ENCODE measurements around the gene L3MBTL4. TPM values are rescaled to one million over a fixed set of nuclear protein-coding genes. Genes with fewer than 3 reads are reported as not detected.

Gene L3MBTL4
- total RNA-seq, 4 donors from 2014 or later: 3.6 to 9.0 (median 5.0) TPM

DNA sequence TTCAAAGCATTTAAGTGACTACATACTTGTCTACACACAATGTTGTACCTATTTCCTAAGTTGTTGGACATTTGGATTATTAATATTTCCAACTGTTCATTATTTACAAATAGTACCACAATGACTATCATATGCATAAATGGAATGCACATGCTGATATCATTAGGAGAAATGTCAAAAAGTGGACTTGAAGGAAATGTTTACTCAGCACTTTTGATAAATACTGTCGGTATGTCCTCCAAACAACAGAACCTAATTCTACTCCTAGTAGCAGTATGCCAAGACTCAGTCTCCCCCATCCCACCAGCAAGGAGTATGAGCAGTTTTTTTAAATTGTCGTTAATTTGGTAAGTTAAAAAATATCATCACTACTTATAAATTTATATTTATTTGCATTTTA lies 116.8 kb downstream of the L3MBTL4 start:
- 80 to 85% methylated on average over 2 of the region's 2 CpGs for WGBS, 2 donors
- Histone ChIP-seq H3K36me3 (peaks cover 0 to 5% (median 0%) of the 10 kb centered on the region in 3 donors), H3K27ac (no peak overlapping the region), H3K4me3 (no peak overlapping the region), H3K9me3 (no peaks in the 10 kb centered on the region), H3K27me3 (no peaks in the 10 kb centered on the region), H3K4me1 (no peaks in the 10 kb centered on the region)
- no peak for TF ChIP-seq POLR2A (IDR thresholded peaks at IDR 0.05)
- TF ChIP-seq, protein P1, sequence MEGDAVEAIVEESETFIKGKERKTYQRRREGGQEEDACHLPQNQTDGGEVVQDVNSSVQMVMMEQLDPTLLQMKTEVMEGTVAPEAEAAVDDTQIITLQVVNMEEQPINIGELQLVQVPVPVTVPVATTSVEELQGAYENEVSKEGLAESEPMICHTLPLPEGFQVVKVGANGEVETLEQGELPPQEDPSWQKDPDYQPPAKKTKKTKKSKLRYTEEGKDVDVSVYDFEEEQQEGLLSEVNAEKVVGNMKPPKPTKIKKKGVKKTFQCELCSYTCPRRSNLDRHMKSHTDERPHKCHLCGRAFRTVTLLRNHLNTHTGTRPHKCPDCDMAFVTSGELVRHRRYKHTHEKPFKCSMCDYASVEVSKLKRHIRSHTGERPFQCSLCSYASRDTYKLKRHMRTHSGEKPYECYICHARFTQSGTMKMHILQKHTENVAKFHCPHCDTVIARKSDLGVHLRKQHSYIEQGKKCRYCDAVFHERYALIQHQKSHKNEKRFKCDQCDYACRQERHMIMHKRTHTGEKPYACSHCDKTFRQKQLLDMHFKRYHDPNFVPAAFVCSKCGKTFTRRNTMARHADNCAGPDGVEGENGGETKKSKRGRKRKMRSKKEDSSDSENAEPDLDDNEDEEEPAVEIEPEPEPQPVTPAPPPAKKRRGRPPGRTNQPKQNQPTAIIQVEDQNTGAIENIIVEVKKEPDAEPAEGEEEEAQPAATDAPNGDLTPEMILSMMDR (IDR thresholded peaks at IDR 0.05): no peak
- no peak for DNase-seq
- intact Hi-C loops (cut with DNase I): no loop called here

DNA sequence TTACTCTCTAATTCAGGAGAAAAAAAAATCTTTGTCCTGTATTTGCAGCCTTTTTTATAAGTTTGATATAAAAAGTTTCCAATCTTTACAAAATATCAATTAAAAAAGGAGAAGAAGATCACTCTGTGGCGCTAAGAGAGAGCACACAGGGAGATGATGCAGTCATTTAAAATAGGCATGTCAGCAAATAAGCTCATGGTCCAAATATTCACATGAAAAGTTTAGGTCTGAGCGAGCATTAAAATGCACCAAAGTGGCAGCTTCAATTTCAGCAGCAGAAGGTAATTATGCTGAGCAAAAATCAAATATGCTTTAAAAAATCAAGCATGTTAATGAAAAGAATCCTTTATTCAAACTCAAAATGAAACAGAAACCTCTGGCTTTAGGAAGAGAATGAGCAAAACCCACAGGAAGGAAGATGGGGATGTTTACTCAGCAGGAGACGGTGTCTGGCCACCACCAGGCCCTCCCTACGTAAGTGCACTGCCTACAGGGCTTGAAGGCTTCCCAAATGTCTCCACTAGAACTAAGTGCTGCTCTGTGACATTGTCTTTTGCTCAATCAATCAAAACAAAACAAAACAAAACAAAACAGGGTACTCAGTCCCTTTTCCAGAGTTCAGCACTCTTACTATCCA lies 120.4 kb downstream of the L3MBTL4 start:
- H3K9me3 ChIP-seq: no peaks in the 10 kb centered on the region
- H3K4me3 ChIP-seq: no peak overlapping the region
- intact Hi-C loops (cut with DNase I): no loop called here
- H3K4me1 ChIP-seq: no peaks in the 10 kb centered on the region
- H3K27me3 ChIP-seq: no peaks in the 10 kb centered on the region
- DNase-seq: no peak
- H3K27ac ChIP-seq: no peak overlapping the region
- H3K36me3 ChIP-seq: peaks cover 0 to 5% (median 0%) of the 10 kb centered on the region in 3 donors
- no peak for TF ChIP-seq POLR2A (IDR thresholded peaks at IDR 0.05)
- TF ChIP-seq, protein P1 (IDR thresholded peaks at IDR 0.05): no peak
- WGBS, 2 donors: 54 to 60% methylated on average over 4 of the region's 4 CpGs

DNA sequence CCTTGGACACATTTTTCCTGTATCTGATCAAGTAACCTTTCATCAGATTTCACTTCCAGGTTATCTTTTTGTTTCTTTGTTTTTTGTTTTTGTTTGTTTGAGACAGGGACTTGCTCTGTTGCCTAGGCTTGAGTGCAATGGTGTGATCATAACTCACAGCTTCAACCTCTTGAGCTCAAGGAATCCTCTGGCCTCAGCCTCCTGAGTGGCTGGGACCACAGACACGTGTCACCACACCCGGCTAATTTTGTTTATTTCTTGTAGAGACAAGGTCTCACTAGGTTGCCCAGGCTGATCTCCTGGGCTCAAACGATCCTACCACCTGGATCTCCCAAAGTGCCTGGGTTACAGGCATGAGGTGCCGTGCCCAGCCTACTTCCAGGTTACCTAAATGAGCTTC lies 124.9 kb downstream of the L3MBTL4 start:
- H3K4me1 ChIP-seq: no peaks in the 10 kb centered on the region
- WGBS, 2 donors: 64% methylated on average over 4 of the region's 4 CpGs
- TF ChIP-seq, protein P1 (IDR thresholded peaks at IDR 0.05): no peak
- TF ChIP-seq POLR2A (IDR thresholded peaks at IDR 0.05): no peak
- no peak for DNase-seq
- peaks cover 0 to 2% (median 0%) of the 10 kb centered on the region in 3 donors for H3K36me3 ChIP-seq
- H3K27ac ChIP-seq: no peak overlapping the region
- no peaks in the 10 kb centered on the region for H3K9me3 ChIP-seq
- intact Hi-C loops (cut with DNase I): no loop called here
- H3K4me3 ChIP-seq: no peak overlapping the region
- no peaks in the 10 kb centered on the region for H3K27me3 ChIP-seq

- Histone ChIP-seq H3K27ac (no peak overlapping the region), H3K36me3 (peaks cover 0 to 11% (median 0%) of the 10 kb centered on the region in 3 donors), H3K9me3 (no peaks in the 10 kb centered on the region), H3K27me3 (no peaks in the 10 kb centered on the region), H3K4me1 (no peaks in the 10 kb centered on the region), H3K4me3 (no peak overlapping the region)
- DNase-seq: no peak
- 75 to 84% methylated on average over 4 of the region's 4 CpGs for WGBS, 2 donors
- intact Hi-C loops (cut with DNase I): no loop called here
- TF ChIP-seq, protein P1 (IDR thresholded peaks at IDR 0.05): no peak
- no peak for TF ChIP-seq POLR2A (IDR thresholded peaks at IDR 0.05)
Observed at GRCh38 chr18:6286585-6286984, 128.1 kb downstream of the L3MBTL4 start.

DNA sequence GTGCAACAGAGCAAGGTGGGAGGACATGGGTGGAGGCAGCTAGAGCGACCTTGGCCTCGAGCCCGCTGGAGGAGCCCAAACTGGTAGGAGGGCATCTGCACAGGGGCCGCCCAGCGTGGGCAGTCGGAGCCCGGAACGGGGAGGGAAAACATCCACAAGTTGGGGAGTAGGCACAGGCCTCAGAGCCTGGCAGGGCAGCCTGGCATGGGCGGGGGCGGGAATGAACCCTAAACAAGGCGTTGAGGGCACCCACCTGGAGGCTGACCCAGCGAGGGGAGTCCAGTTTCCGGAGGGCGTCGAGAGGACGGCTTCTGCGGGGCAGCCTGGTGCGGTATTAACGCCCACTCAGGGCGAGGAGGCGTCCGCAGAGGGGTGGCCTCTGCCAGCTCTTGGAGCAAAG lies 129.9 kb downstream of the L3MBTL4 start:
- H3K27me3 ChIP-seq: no peaks in the 10 kb centered on the region
- H3K9me3 ChIP-seq: no peaks in the 10 kb centered on the region
- no peak overlapping the region for H3K4me3 ChIP-seq
- H3K27ac ChIP-seq: no peak overlapping the region
- no peaks in the 10 kb centered on the region for H3K4me1 ChIP-seq
- intact Hi-C loops (cut with DNase I): no loop called here
- 100% methylated on average over 6 of the region's 22 CpGs; no CpG with 5 or more reads in 1 of the 2 donors for WGBS, 2 donors
- DNase-seq: no peak
- peaks cover 0 to 18% (median 0%) of the 10 kb centered on the region in 3 donors for H3K36me3 ChIP-seq
- TF ChIP-seq, protein P1 (IDR thresholded peaks at IDR 0.05): no peak

Measured in esophagus squamous epithelium (tissue), 5 donors.